Measurements from ENCODE around the gene MRO.
"Not testable (repeated sequence)": the region's sequence is repeated elsewhere in the genome, so short reads cannot be mapped to it uniquely, and the experiment has no call there.

Gene MRO

GRCh38 chr18:50796495-50796894 is 23.3 kb downstream of the MRO start:
- DNase-seq (ENCODE audit: extremely low spot score, insufficient read length, low read depth) (no peak), FAIRE-seq (no peak)

- FAIRE-seq: no peak
- DNase-seq (ENCODE audit: extremely low spot score, insufficient read length, low read depth): no peak
Measured at GRCh38 chr18:50793641-50794565, 25.9 kb downstream of the MRO start.

GRCh38 chr18:50792885-50793284 is 26.9 kb downstream of the MRO start:
- FAIRE-seq: no peak
- no peak for DNase-seq (ENCODE audit: extremely low spot score, insufficient read length, low read depth)

- no peak for FAIRE-seq
Measured at GRCh38 chr18:50791599-50792438, 28.0 kb downstream of the MRO start.

GRCh38 chr18:50790948-50791347 is 28.9 kb downstream of the MRO start:
- FAIRE-seq (no peak), DNase-seq (ENCODE audit: extremely low spot score, insufficient read length, low read depth) (no peak)

More at GRCh38 chr18:50791599-50792438, 28.0 kb downstream of the MRO start:
- DNase-seq (ENCODE audit: extremely low spot score, insufficient read length, low read depth): no peak

- DNase-seq (ENCODE audit: extremely low spot score, insufficient read length, low read depth) (no peak), FAIRE-seq (no peak)
Measured at GRCh38 chr18:50790241-50790640, 29.6 kb downstream of the MRO start.

- DNase-seq (ENCODE audit: extremely low spot score, insufficient read length, low read depth) (no peak), FAIRE-seq (no peak)
Measured at GRCh38 chr18:50788284-50788683, 31.5 kb downstream of the MRO start.

GRCh38 chr18:50786864-50787263 is 33.0 kb downstream of the MRO start:
- FAIRE-seq: no peak
- no peak for DNase-seq (ENCODE audit: extremely low spot score, insufficient read length, low read depth)

GRCh38 chr18:50783553-50783952 is 36.3 kb downstream of the MRO start:
- FAIRE-seq (no peak), DNase-seq (ENCODE audit: extremely low spot score, insufficient read length, low read depth) (no peak)

- FAIRE-seq; DNase-seq (ENCODE audit: extremely low spot score, insufficient read length, low read depth): not testable (repeated sequence)
Measured at GRCh38 chr18:50779021-50779420, 40.8 kb downstream of the MRO start.

GRCh38 chr18:50776383-50776782 is 43.4 kb downstream of the MRO start:
- DNase-seq (ENCODE audit: extremely low spot score, insufficient read length, low read depth): no peak
- no peak for FAIRE-seq

GRCh38 chr18:50775726-50776125 is 44.1 kb downstream of the MRO start:
- no peak for FAIRE-seq
- DNase-seq (ENCODE audit: extremely low spot score, insufficient read length, low read depth): no peak

- DNase-seq (ENCODE audit: extremely low spot score, insufficient read length, low read depth) (no peak), FAIRE-seq (no peak)
Measured at GRCh38 chr18:50775207-50775606, 44.6 kb downstream of the MRO start.

- DNase-seq (ENCODE audit: extremely low spot score, insufficient read length, low read depth): no peak
- FAIRE-seq: no peak
Measured at GRCh38 chr18:50769463-50769862, 50.4 kb downstream of the MRO start.

- DNase-seq (ENCODE audit: extremely low spot score, insufficient read length, low read depth): no peak
- FAIRE-seq: no peak
Measured at GRCh38 chr18:50757358-50757757, 62.5 kb downstream of the MRO start.

GRCh38 chr18:50754297-50754696 is 65.5 kb downstream of the MRO start:
- FAIRE-seq: no peak
- DNase-seq (ENCODE audit: extremely low spot score, insufficient read length, low read depth): no peak

- FAIRE-seq (no peak), DNase-seq (ENCODE audit: extremely low spot score, insufficient read length, low read depth) (no peak)
Measured at GRCh38 chr18:50753311-50753710, 66.5 kb downstream of the MRO start.

- no peak for DNase-seq (ENCODE audit: extremely low spot score, insufficient read length, low read depth)
- FAIRE-seq: no peak
Measured at GRCh38 chr18:50751947-50752346, 67.9 kb downstream of the MRO start.

GRCh38 chr18:50751490-50751889 is 68.3 kb downstream of the MRO start:
- no peak for FAIRE-seq

GRCh38 chr18:50750546-50750945 is 69.3 kb downstream of the MRO start:
- FAIRE-seq (no peak), DNase-seq (ENCODE audit: extremely low spot score, insufficient read length, low read depth) (no peak)

More at GRCh38 chr18:50751490-50751889, 68.3 kb downstream of the MRO start:
- no peak for DNase-seq (ENCODE audit: extremely low spot score, insufficient read length, low read depth)

GRCh38 chr18:50749945-50750344 is 69.9 kb downstream of the MRO start:
- no peak for DNase-seq (ENCODE audit: extremely low spot score, insufficient read length, low read depth)
- FAIRE-seq: no peak

Data from GM18507 (cell line).